GM13977 (cell line): ENCODE results near the gene TRHDE.

Experiments
- DNase-seq: peaks from one replicate; pipeline ENCODE4 v3.0.0; 2012; ENCODE audit warnings: low spot score
- in situ Hi-C: fragments of 300-500 bp; cut with MboI; formaldehyde crosslinking; loops from one replicate; pipeline ENCODE4 v1.12.0; 2022; ENCODE audit warnings: low sequenced_read_pairs, low pct_unique_long_range_greater_than_20kb, mixed read lengths, inconsistent platforms; ENCODE audit not compliant: unreplicated experiment
- TF ChIP-seq, protein P1 (sequence below): IDR thresholded peaks from 2 replicates; pipeline ENCODE4 v1.5.1; 2012; ENCODE audit warnings: mild to moderate bottlenecking, control low read depth; ENCODE audit not compliant: insufficient read depth; ENCODE audit errors: extremely low read depth, missing control alignments

The TRHDE gene

DNA sequence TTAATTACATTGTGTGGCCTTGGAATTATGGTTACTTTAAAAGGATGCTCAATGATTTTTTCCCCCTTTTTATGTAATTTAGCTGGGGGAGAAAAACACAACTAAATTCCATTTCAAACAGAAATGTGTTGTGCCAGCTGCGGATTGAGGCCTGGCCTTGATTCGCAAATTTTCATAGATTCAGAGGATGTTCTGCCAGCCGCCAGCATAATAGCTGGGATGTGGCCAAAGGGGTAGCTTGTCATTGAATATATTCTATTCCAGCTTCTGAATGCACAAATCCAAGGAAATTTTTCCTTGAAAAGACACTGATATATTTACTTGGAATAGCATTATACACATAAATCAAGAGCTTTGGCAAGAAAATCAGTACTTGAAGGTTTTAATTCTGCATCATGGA, 43.7 kb downstream of the TRHDE start:
- in situ Hi-C loops: no loop called here
- no peak for DNase-seq
- TF ChIP-seq, protein P1, sequence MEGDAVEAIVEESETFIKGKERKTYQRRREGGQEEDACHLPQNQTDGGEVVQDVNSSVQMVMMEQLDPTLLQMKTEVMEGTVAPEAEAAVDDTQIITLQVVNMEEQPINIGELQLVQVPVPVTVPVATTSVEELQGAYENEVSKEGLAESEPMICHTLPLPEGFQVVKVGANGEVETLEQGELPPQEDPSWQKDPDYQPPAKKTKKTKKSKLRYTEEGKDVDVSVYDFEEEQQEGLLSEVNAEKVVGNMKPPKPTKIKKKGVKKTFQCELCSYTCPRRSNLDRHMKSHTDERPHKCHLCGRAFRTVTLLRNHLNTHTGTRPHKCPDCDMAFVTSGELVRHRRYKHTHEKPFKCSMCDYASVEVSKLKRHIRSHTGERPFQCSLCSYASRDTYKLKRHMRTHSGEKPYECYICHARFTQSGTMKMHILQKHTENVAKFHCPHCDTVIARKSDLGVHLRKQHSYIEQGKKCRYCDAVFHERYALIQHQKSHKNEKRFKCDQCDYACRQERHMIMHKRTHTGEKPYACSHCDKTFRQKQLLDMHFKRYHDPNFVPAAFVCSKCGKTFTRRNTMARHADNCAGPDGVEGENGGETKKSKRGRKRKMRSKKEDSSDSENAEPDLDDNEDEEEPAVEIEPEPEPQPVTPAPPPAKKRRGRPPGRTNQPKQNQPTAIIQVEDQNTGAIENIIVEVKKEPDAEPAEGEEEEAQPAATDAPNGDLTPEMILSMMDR: no peak

DNA sequence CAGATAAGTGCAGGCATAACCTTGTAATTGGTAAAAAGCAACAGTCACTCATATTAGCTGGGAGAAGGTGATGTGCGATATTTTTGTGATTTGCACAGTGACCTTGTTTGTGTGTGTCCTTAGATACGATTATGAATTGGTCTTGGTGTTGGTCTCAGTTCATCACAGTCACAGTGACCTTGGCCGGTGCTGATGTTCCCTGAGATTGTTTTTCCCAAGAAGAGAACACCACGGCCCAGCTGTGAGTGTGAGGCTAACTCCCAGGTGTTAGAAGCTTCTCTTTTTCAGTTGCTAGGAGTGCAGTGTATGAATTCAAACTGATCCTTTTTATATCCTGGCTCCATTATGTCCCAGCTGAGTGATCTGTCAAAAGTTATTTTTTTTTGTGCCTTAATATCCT, 46.2 kb downstream of the TRHDE start:
- in situ Hi-C loops: no loop called here
- TF ChIP-seq, protein P1: no peak
- no peak for DNase-seq

DNA sequence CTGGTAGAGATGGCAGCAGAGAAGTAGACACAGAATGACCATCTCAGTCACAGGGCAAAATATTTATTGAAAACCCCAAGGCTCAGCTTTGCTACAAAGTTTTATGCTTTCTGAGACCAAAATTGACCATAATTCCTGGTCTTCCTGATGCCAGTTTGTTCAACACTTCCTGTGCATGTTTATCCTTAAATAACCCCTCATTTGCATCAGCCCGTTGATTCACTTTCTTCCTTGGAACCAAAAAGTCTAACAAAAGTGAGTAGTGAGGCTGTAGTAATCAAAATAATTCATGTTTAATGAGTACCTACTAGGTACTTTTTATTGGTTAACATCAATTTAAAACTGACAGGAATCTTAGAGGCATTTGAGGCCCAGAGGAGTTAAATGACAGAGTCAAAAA, 51.7 kb downstream of the TRHDE start:
- DNase-seq: no peak
- in situ Hi-C loops: no loop called here
- TF ChIP-seq, protein P1: no peak

DNA sequence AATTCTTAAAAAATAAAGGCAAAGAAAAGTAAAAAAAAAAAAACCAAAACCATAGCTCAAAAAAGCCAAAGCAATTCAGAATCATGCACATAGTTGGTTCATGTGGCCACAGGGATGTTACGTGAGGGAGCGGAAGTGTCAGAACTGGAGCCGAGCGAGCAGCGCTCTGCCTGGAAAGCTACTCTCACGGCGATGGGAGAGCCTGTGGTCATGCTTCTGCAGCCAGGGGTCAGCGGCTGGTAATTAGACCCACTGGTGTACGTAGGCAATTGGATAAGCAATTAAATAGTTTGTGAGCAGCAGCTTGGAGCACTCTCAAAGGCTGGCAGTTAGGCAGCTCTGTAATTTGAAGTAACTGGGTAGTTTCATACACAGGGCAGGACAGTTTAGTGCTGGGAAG, 58.1 kb downstream of the TRHDE start:
- in situ Hi-C loops: no loop called here
- TF ChIP-seq, protein P1: no peak
- DNase-seq: no peak

DNA sequence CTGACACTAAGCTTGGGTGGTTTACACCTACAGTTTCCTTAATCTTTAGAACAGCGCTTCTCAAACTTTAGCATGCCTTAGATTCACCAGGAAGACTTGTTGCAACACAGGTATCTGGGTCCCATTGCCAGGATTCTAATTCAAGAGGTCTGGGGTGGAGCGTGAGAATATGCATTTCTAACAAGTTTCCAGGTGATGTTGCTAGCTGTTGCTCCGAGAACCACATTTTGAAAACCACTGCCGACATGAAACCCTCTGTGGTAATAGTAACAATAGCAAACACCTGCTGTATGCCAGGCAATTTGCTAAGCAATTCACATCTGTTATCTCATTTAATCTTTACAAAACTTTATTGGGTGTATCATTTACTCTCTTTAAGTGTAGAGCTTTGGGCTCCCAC, 58.6 kb downstream of the TRHDE start:
- in situ Hi-C loops: no loop called here
- no peak for DNase-seq
- TF ChIP-seq, protein P1: no peak

DNA sequence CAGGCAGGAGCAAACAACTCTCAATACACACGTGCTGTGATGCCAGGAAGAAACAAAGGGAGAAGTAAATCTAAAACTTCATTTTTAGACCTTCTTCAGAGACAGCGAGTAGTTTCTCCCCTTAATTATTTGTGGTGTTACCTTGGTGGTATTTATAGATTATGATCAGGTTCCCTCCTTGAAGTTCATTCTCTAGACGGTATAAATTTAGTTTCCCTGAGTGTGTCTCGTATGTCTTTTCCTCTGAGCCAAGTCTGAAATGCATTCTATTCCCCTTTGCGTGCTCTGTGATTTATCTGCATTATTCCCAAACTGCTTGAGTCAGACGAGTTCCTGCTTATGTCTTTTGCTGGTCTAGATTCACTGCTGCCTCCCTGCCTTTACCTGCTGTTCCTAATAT, 65.2 kb downstream of the TRHDE start:
- in situ Hi-C loops: no loop called here
- no peak for DNase-seq
- TF ChIP-seq, protein P1: no peak

DNA sequence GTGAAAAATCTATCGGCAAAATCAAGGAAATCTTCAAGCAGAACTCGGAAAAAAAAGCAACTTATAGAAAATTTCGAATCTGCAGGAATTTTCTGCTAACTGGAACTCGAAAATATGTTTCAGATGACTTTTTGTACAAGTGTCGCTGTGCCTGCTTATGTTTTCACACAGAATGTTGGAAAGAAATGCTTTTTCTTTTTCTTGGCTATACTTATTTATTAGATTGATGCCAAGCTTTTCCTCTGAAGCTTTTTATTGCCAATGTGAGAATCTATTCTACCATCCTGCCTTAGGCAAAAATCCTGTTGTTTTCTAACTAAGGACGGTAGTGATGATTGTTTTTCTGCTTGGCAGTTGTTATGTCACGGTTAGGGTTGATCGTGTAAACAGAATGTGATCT, 65.8 kb downstream of the TRHDE start:
- in situ Hi-C loops: no loop called here
- TF ChIP-seq, protein P1: no peak
- DNase-seq: no peak
